ENCODE results near the gene NMNAT2.
"Not testable (repeated sequence)": the region's sequence is repeated elsewhere in the genome, so short reads cannot be mapped to it uniquely, and the experiment has no call there.

Gene NMNAT2

DNA sequence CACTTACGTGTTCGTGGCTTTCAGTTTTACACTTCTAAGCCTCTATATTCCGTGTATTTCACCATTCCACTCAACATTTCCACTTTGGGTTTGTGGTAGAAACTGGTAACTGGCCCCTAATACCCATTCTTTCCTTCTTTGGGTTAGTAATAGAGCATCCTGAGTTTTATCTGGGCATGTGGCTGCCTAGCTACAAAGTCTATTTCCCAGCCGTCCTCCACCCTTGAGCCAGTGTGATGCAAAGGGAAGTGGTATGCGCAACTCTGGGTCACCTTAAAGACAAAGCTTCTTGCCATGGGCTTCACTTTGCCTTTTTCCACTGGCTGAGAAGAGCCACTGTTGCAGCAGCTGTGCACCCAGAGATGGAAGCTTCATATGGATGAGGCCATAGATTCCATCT, 158.3 kb downstream of the NMNAT2 start:
- DNase-seq (ENCODE audit: low read depth in 3 of 3), result no peak

- DNase-seq (ENCODE audit: low read depth in 3 of 3), result no peak
Observed at GRCh38 chr1:183255073-183255472, 163.1 kb downstream of the NMNAT2 start.

GRCh38 chr1:183251959-183252450, 166.2 kb downstream of the NMNAT2 start:
- DNase-seq (ENCODE audit: low read depth in 3 of 3), result no peak

DNA sequence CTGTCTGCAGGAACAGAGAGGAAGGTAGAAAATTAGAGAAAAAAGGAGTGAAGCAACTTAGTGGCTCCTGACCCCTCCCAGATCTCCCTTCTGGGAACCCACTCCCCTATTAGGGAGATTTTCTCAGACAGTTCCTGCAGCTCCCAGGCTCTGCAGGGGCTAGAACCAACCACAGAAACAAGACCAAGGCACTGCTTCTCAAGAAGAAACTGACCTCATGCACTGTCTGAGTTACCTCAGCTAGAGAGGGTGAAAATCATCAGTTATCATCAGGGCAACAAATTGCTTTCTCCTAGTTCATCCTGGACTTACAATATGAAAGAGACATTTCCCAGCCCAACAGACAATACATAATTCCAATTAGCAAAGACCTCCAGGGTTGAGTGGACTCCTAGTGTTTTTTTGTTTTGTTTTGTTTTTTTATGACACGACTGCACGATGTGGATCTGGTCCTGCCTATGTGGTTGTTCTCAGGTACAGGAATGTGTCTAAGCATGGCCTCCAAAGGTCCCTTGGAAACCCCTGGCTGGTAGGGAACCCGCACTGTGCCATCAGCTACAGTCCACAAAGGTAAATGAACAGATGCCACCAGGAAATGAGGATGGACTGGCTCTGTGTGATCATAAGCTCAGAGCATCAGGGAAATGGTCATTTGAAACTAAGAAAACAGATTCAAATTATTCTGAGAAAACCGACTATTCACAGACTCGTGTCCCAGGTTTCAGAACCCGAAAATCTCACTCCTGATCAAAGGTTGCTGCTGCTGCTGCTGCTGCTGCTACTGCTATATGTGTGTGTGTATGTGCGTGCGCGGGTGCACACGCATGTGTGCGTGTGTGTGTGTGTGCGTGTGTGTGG, 166.8 kb downstream of the NMNAT2 start:
- DNase-seq (ENCODE audit: low read depth in 3 of 3), result no peak

DNA sequence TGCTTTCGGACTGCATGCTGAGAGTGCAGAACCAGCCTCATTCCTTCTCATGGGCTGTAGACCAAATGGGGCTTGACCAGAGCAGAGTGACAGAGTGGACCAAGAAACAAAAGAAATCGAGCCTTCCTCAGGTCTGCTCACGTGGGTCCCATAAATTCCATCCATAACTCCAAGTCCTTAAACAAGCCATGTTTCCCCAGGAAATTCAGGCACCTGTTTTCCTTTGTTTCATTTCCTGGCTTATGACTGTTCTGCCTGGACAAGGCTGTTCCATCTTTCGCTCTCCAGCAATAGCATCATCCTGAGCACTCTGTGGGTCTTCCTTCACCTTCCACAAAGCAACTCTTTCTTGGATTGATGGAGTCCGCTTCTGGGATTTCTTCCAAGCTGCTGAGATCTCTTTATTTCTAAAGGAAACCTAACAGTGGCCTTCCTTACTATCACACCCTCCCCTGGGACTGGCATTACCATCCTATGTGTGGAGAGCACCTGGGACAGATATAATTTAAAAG, 168.2 kb downstream of the NMNAT2 start:
- DNase-seq (ENCODE audit: low read depth in 3 of 3), result no peak

- no peak for DNase-seq (ENCODE audit: low read depth in 3 of 3)
Observed at GRCh38 chr1:183248989-183249691, 169.0 kb downstream of the NMNAT2 start.

GRCh38 chr1:183247931-183248330, 170.2 kb downstream of the NMNAT2 start:
- no peak for DNase-seq (ENCODE audit: low read depth in 3 of 3)

- DNase-seq (ENCODE audit: low read depth in 3 of 3), result no peak
Observed at GRCh38 chr1:183247484-183247883, 170.7 kb downstream of the NMNAT2 start.

GRCh38 chr1:183247066-183247465, 171.1 kb downstream of the NMNAT2 start:
- no peak for DNase-seq (ENCODE audit: low read depth in 3 of 3)

GRCh38 chr1:183246436-183246835, 171.7 kb downstream of the NMNAT2 start:
- no peak for DNase-seq (ENCODE audit: low read depth in 3 of 3)

- DNase-seq (ENCODE audit: low read depth in 3 of 3), result no peak
Observed at GRCh38 chr1:183245357-183245756, 172.8 kb downstream of the NMNAT2 start.

DNA sequence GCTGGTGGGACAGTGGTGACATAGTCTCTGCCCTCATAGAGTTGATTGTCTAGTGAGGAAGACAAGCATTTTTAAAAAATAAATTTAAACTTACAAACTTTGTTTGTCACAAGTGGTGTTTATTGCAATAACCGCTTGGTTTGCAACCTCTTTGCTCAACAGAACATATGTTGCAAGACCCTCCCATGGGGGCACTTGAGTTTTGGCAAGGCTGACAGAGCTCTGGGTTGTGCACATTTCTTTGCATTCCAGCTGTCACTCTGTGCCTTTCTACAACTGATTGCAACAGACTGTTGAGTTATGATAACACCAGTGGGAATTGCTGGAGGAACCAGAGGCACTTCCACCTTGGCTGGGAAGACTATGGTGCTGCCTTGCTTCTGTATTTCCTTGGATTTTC, 173.7 kb downstream of the NMNAT2 start:
- no peak for DNase-seq (ENCODE audit: low read depth in 3 of 3)

DNA sequence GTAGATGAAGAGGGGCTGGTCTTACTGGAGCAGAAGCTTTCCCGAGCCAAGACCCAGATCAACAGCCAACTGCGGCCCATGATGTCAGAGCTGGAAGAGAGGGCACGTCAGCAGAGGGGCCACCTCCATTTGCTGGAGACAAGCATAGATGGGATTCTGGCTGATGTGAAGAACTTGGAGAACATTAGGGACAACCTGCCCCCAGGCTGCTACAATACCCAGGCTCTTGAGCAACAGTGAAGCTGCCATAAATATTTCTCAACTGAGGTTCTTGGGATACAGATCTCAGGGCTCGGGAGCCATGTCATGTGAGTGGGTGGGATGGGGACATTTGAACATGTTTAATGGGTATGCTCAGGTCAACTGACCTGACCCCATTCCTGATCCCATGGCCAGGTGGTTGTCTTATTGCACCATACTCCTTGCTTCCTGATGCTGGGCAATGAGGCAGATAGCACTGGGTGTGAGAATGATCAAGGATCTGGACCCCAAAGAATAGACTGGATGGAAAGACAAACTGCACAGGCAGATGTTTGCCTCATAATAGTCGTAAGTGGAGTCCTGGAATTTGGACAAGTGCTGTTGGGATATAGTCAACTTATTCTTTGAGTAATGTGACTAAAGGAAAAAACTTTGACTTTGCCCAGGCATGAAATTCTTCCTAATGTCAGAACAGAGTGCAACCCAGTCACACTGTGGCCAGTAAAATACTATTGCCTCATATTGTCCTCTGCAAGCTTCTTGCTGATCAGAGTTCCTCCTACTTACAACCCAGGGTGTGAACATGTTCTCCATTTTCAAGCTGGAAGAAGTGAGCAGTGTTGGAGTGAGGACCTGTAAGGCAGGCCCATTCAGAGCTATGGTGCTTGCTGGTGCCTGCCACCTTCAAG, 174.8 kb downstream of the NMNAT2 start:
- no peak for DNase-seq (ENCODE audit: low read depth in 3 of 3)

- DNase-seq (ENCODE audit: low read depth in 3 of 3), result no peak
Observed at GRCh38 chr1:183242556-183242955, 175.6 kb downstream of the NMNAT2 start.

DNA sequence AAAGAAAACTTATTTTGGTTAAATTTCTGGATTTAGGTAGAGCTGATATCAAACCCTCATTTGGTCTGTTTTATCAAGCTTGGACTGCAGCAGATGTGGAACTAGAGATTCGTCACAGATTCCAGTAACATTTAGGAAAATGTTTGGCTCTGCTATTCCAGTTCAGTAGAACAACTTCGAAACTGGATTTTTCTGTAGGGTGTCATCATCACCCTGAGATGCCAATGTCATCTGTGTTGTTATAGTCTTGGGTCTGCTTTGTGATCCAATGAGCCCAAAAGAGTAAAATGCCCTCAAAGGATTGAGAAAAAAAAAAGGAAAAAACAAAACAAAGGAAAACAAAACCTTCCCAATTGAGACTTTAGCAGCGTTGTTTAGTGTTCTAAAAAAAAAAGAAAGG, 176.7 kb downstream of the NMNAT2 start:
- DNase-seq (ENCODE audit: low read depth in 3 of 3), result no peak

- not testable (repeated sequence) for DNase-seq (ENCODE audit: low read depth in 3 of 3)
Observed at GRCh38 chr1:183240853-183241252, 177.3 kb downstream of the NMNAT2 start.

DNA sequence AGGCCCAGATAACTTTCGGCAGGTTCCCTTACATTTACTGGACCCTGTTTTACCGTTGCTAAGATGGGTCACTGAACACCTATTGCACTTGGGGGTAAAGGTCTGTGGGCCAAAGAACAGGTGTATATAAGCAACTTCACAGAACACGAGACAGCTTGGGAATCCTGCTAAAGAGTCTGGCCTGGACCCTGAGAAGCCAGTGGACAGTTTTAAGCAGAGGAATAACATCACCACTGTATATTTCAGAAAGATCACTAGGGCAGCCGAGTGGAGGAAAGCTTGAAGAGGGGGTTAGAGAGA, 177.7 kb downstream of the NMNAT2 start:
- no peak for DNase-seq (ENCODE audit: low read depth in 3 of 3)

- no peak for DNase-seq (ENCODE audit: low read depth in 3 of 3)
Observed at GRCh38 chr1:183239793-183240525, 178.2 kb downstream of the NMNAT2 start.

- DNase-seq (ENCODE audit: low read depth in 3 of 3), result no peak
Observed at GRCh38 chr1:183239220-183239742, 178.9 kb downstream of the NMNAT2 start.

DNA sequence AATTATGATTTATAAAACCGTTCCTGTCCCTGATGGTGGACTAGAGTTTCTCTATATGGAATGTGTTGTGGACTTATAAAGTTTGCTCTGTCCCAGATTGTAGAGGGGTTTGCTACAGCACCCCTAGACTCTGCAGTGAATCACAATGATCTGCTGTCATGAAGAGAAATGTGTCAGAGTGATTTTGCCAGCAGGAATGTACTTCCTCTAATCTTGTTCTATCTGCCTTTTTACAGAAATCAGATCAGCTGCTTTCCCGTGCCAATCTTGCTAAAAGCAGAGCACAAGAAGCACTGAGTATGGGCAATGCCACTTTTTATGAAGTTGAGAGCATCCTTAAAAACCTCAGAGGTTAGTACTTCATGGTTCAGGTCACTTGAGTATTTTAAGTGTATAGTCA, 180.1 kb downstream of the NMNAT2 start:
- no peak for DNase-seq (ENCODE audit: low read depth in 3 of 3)

DNA sequence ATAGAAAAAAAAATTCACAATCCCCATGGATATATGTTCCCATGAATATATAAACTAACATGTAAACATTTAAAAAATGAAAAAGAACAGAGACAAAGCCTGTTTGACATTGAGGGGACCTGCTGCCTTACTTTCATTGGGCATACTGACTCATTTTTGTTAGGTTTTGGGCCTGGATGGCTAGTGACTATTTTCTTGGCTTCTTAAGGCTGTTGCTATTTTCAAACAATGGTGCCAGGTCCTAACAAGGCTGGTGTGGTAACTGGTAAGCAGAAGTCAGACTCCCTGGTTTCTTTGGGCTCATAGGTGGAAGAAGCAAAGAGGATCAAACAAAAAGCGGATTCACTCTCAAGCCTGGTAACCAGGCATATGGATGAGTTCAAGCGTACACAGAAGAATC, 181.1 kb downstream of the NMNAT2 start:
- DNase-seq (ENCODE audit: low read depth in 3 of 3), result no peak

All from stimulated activated CD4-positive, alpha-beta T cell treated with anti-CD3 and anti-CD28 coated beads, TNF-alpha, amount 100 ng/mL, for 24 hours (primary cell).